ENCODE data around the gene BAIAP2L2. TPM values are rescaled to one million over a fixed set of nuclear protein-coding genes. Genes with fewer than 3 reads are reported as not detected.
A peak's percentile ranks its signal among the peaks of the same experiment; 100 is the strongest.

Gene BAIAP2L2
- total and polyA plus RNA-seq, 12 donors = 0.09 to 6.0 (median 0.55) TPM; not detected in 1

DNA sequence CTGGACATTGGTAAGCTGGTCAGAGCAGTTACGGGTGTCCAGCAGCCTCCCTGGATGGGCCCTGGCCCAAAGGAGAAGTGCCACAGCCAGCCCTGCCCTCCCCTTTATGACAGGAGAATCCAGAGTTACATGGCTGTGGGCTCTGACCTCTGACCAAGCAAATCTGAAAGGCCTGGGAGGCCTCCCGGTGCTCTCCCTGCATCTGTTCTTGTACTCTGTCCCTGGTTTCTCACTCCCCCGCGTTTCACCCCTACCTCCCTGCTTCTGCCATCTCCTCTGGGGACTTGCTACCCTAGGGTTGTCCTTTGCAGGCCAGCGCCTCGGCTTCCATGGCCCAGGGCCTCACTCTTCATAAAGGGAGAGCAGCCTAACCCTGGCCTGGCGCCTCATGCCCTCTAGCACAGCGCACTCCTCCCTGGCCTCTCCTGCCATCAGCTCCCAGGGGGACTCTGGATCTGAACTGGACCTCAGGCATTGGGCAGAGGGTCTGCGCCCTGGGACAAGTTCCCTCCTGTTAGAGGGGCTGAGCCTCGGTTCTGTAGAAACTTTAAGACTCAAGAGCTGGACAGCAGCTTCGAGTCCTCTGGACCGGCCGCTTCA is 42.6 kb downstream of the BAIAP2L2 start:
- intact Hi-C loops (cut with DNase I) = loop anchor here in 1 of 2 donors (10.0 kb wide), 1 partner anchor 507 kb away; the partner anchor contains the start of gene DMC1
- Histone ChIP-seq H3K4me3 (no peak overlapping the region), H3K27me3 (no peaks in the 10 kb centered on the region), H3K9me3 (replicated peaks in 1 of 3) (no peaks in the 10 kb centered on the region), H3K27ac (peak overlapping the region in 1 of 5 donors; percentile 65), H3K4me1 (replicated peaks in 1 of 2) (no peaks in the 10 kb centered on the region), H3K36me3 (replicated peaks in 1 of 2) (peaks cover 0 to 49% of the 10 kb centered on the region in 2 donors)
- TF ChIP-seq, protein P1, sequence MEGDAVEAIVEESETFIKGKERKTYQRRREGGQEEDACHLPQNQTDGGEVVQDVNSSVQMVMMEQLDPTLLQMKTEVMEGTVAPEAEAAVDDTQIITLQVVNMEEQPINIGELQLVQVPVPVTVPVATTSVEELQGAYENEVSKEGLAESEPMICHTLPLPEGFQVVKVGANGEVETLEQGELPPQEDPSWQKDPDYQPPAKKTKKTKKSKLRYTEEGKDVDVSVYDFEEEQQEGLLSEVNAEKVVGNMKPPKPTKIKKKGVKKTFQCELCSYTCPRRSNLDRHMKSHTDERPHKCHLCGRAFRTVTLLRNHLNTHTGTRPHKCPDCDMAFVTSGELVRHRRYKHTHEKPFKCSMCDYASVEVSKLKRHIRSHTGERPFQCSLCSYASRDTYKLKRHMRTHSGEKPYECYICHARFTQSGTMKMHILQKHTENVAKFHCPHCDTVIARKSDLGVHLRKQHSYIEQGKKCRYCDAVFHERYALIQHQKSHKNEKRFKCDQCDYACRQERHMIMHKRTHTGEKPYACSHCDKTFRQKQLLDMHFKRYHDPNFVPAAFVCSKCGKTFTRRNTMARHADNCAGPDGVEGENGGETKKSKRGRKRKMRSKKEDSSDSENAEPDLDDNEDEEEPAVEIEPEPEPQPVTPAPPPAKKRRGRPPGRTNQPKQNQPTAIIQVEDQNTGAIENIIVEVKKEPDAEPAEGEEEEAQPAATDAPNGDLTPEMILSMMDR (IDR thresholded peaks at IDR 0.05) = no peak
- TF ChIP-seq POLR2A (IDR thresholded peaks at IDR 0.05) = no peak
- 88 to 91% (median 90%) methylated on average over 8 to 13 of the region's 13 CpGs for WGBS, 4 donors
- DNase-seq = no peak

DNA sequence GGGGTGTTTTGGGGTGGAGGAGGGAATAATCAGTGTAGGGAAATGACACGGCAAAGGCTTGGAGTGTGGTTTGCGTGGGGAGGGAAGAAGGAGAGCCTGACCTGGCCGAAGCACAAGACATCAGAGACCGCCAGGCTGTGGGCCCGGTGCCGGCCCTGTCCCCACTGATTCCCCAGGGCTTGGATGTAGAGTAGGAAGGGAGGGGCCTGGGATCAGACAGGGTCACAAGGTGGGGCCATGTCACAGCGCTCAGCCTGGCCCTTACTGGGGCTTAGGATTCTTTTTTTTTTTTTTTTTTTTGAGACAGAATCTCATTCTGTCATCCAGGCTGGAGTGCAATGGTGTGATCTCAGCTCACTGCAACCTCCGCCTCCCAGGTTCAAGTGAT is 43.5 kb downstream of the BAIAP2L2 start:
- H3K36me3 ChIP-seq (replicated peaks in 1 of 2) = peaks cover 0 to 46% of the 10 kb centered on the region in 2 donors
- no peaks in the 10 kb centered on the region for H3K27me3 ChIP-seq
- no peaks in the 10 kb centered on the region for H3K9me3 ChIP-seq (replicated peaks in 1 of 3)
- WGBS, 4 donors = 77 to 87% (median 84%) methylated on average over 8 of the region's 8 CpGs
- intact Hi-C loops (cut with DNase I) = loop anchor here in 1 of 2 donors (10.0 kb wide), 1 partner anchor 508 kb away; the partner anchor contains the start of gene DMC1
- no peak for DNase-seq
- TF ChIP-seq, protein P1 (IDR thresholded peaks at IDR 0.05) = no peak
- H3K27ac ChIP-seq = peak overlapping the region in 1 of 5 donors; percentile 12
- no peak overlapping the region for H3K4me3 ChIP-seq
- peaks cover 0 to 6% of the 10 kb centered on the region in 2 donors for H3K4me1 ChIP-seq (replicated peaks in 1 of 2)

DNA sequence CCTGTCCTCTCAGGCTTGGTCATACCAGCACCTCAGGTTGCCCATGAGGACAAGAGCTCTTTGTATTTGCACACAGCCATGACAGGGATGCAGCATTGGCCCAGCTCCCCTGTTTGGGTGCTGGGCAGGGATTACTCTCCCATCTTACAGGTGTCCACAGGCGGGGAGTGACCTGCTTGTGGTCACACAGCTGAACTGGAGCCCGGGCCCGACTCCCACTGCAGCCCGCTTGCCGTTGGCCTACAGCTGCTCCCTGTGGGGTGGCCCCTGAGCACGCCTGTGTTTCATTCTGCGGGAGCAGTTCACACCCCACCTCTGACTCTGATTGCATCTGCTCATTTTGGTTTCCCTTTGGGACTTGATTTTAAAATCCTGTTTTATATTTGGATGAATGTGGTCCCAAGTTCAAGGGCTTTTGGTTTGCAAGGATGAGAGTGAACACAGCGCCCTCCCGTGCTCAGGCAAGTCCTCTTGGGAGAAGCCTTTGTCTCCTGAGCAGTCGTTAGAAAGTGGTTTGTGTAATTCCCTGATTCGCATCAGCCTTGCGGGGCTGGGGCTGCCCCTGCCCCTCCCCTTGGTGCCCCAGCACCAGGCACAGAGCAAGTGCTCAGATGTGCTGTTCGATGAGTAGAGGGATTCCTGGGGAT is 44.0 kb downstream of the BAIAP2L2 start:
- no peaks in the 10 kb centered on the region for H3K9me3 ChIP-seq (replicated peaks in 1 of 3)
- peaks cover 0 to 6% of the 10 kb centered on the region in 2 donors for H3K4me1 ChIP-seq (replicated peaks in 1 of 2)
- TF ChIP-seq, protein P1 (IDR thresholded peaks at IDR 0.05) = no peak
- H3K27me3 ChIP-seq = no peaks in the 10 kb centered on the region
- H3K36me3 ChIP-seq (replicated peaks in 1 of 2) = peaks cover 0 to 46% of the 10 kb centered on the region in 2 donors
- H3K27ac ChIP-seq = peak overlapping the region in 1 of 5 donors; percentile 12
- 84 to 94% (median 89%) methylated on average over 8 to 13 of the region's 13 CpGs for WGBS, 4 donors
- intact Hi-C loops (cut with DNase I) = loop anchor here in 1 of 2 donors (10.0 kb wide), 1 partner anchor 508 kb away; the partner anchor contains the start of gene DMC1
- no peak overlapping the region for H3K4me3 ChIP-seq
- DNase-seq = no peak

DNA sequence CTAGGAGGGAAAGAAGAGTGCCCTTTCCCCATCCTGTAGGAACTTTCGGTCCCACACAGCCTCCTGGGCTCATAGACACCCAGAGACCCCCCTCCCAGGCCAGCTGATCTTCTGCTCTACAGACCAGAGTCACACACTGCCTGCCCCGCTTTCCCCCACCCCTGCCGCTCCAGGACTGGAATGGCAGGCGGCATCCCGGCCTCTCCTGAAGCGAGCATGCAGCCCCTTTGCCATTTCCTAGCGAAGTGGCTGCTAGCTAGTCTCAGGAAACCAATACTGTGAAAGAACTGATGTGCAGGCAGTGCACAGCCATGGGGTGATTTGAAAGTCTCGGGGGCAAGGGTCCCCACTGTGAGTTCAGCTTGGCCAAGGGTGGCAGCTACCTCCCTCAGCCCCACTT is 44.9 kb downstream of the BAIAP2L2 start:
- no peak for TF ChIP-seq POLR2A (IDR thresholded peaks at IDR 0.05)
- TF ChIP-seq, protein P1 (IDR thresholded peaks at IDR 0.05) = no peak
- no peaks in the 10 kb centered on the region for H3K27me3 ChIP-seq
- H3K27ac ChIP-seq = no peak overlapping the region
- intact Hi-C loops (cut with DNase I) = loop anchor here in 1 of 2 donors (10.0 kb wide), 1 partner anchor 509 kb away; the partner anchor contains the start of gene DMC1
- peaks cover 0 to 6% of the 10 kb centered on the region in 2 donors for H3K4me1 ChIP-seq (replicated peaks in 1 of 2)
- no peak overlapping the region for H3K4me3 ChIP-seq
- no peak for DNase-seq
- 90 to 97% (median 95%) methylated on average over 7 to 8 of the region's 8 CpGs for WGBS, 4 donors
- peaks cover 0 to 46% of the 10 kb centered on the region in 2 donors for H3K36me3 ChIP-seq (replicated peaks in 1 of 2)
- H3K9me3 ChIP-seq (replicated peaks in 1 of 3) = no peaks in the 10 kb centered on the region
